ENCODE data around the gene LRRTM3.

Gene LRRTM3

GRCh38 chr10:67127441-67127840 is 201.6 kb downstream of the LRRTM3 start:
- DNase-seq (ENCODE audit: low spot score): no peak

- DNase-seq (ENCODE audit: low spot score): no peak
Observed at GRCh38 chr10:67140641-67141040, 214.8 kb downstream of the LRRTM3 start.

GRCh38 chr10:67141300-67141699 is 215.5 kb downstream of the LRRTM3 start:
- no peak for DNase-seq (ENCODE audit: low spot score)

- no peak for DNase-seq (ENCODE audit: low spot score)
Observed at GRCh38 chr10:67144530-67144929, 218.7 kb downstream of the LRRTM3 start.
